Skeletal muscle satellite cell (primary cell): Measurements from ENCODE around the gene EIF1AX.
"Not testable (repeated sequence)": the region's sequence is repeated elsewhere in the genome, so short reads cannot be mapped to it uniquely, and the experiment has no call there.

Experiments
- H3K27me3 ChIP-seq: 2 replicates; pipeline ENCODE4 v1.7.0; 2013; ENCODE audit warnings: low read length; ENCODE audit not compliant: control insufficient read depth, insufficient read depth
- H3K36me3 ChIP-seq: 2 replicates; pipeline ENCODE4 v1.7.0; 2013; ENCODE audit warnings: mild to moderate bottlenecking, control low read depth, low read length; ENCODE audit not compliant: insufficient read depth
- H3K4me1 ChIP-seq: 2 replicates; pipeline ENCODE4 v1.7.0; 2013; ENCODE audit warnings: low read length; ENCODE audit not compliant: control insufficient read depth, insufficient read depth
- H3K4me2 ChIP-seq: 2 replicates; pipeline ENCODE4 v1.7.0; 2013; ENCODE audit warnings: mild to moderate bottlenecking, low read length
- H3K4me3 ChIP-seq: 2 replicates; pipeline ENCODE4 v1.7.0; 2013; ENCODE audit warnings: low read length
- H3K9ac ChIP-seq: 2 replicates; pipeline ENCODE4 v1.7.0; 2013; ENCODE audit warnings: mild to moderate bottlenecking, low read depth, low read length, moderate library complexity
- H3K9me3 ChIP-seq: replicated peaks from 2 replicates; pipeline ENCODE4 v1.7.0; 2013; ENCODE audit warnings: mild to moderate bottlenecking, control low read depth, low read length

The EIF1AX gene

DNA sequence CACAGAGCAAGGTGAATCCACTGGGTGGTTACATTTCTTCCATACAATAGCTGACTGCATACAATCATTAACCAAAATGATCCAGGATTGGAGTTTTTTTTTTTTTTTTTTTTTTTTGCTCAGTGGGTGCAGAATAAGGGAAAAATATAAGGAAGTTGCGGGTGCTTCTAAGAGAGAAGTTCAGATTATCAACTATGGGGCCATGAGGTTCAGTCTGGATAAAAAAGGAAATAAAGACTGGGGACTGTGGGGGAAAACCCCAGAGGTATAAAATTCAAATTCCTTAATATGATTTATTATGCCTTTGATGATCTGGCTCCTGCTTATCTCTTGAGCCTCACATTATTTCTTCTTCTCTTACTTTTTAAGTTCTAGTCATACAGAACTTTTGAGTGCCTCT is 5.9 kb upstream of the EIF1AX start:
- peaks cover 4% of the 10 kb centered on the region for H3K36me3 ChIP-seq
- H3K4me1 ChIP-seq = no peaks in the 10 kb centered on the region
- H3K9ac ChIP-seq = no peak overlapping the region
- no peak overlapping the region for H3K4me3 ChIP-seq
- H3K27me3 ChIP-seq = peaks cover 3% of the 10 kb centered on the region
- H3K9me3 ChIP-seq = no peaks in the 10 kb centered on the region
- H3K4me2 ChIP-seq = no peak overlapping the region

DNA sequence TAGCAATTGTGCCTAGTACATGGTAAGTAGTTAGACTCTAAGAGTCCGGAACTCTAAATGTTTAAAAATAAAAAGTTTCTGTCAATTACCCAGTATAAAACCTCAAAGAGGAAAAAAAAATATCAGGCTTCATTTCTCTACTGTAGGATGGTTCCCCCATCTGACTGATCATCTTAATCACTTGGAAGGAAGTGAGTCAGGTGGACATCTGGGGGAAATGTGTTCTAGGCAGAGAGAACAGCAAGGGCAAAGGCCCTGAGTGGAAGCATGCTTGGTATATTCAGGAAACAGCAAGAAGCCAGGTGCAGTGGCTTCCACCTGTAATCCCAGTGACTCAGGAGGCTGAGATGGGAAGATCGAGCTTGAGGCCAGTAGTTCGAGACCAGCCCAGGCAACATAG is 2.9 kb upstream of the EIF1AX start:
- H3K4me2 ChIP-seq = no peak overlapping the region
- no peak overlapping the region for H3K4me3 ChIP-seq
- H3K9ac ChIP-seq = no peak overlapping the region
- H3K27me3 ChIP-seq = no peaks in the 10 kb centered on the region
- no peaks in the 10 kb centered on the region for H3K9me3 ChIP-seq
- no peaks in the 10 kb centered on the region for H3K36me3 ChIP-seq
- H3K4me1 ChIP-seq = peaks cover 9% of the 10 kb centered on the region

DNA sequence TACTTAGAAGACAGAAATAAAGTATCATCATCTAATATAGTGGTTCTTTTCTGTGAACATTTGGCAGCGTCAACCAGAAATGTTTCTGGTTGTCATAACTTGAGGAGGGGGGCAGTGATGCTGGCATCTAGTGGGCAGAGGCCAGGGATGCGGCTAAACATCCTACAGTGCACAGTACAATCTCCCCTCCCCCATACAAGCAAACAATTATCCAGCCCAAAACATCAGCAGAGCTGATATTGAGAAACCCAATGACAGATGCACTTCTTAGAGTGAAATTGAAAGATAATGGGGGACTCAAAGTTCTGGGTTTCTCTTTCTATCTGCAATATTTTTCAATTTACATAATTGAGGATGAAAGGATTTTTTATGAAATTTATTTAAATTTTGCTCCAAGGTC is 1.9 kb upstream of the EIF1AX start:
- H3K9me3 ChIP-seq = no peaks in the 10 kb centered on the region
- peaks cover 6% of the 10 kb centered on the region for H3K36me3 ChIP-seq
- no peak overlapping the region for H3K4me2 ChIP-seq
- H3K27me3 ChIP-seq = no peaks in the 10 kb centered on the region
- no peak overlapping the region for H3K9ac ChIP-seq
- no peak overlapping the region for H3K4me3 ChIP-seq
- peaks cover 15% of the 10 kb centered on the region for H3K4me1 ChIP-seq

DNA sequence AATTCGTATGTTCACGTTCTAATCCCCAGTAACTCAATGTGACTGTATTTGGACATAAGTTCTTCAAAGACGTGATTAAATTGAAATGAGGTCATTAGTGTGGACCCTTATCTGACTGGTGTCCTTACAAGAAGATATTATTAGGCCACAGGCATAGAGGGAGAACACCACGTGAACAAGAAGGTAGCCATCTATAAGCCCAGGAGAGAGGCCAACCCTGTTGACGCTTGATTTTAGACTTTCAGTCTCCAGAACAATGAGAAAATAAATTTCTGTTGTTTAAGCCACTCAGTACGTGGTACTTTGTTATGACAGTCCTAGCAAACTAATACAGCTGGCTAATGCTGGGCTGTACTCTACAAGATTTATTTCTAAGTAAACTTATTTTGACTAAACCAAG is 1.5 kb upstream of the EIF1AX start:
- no peak overlapping the region for H3K9ac ChIP-seq
- H3K4me2 ChIP-seq = no peak overlapping the region
- peaks cover 15% of the 10 kb centered on the region for H3K4me1 ChIP-seq
- H3K36me3 ChIP-seq = peaks cover 6% of the 10 kb centered on the region
- H3K9me3 ChIP-seq = no peaks in the 10 kb centered on the region
- H3K4me3 ChIP-seq = no peak overlapping the region
- H3K27me3 ChIP-seq = no peaks in the 10 kb centered on the region

GRCh38 chrX:20140420-20140819 is 1.2 kb downstream of the EIF1AX start:
- Histone ChIP-seq H3K9me3 (no peaks in the 10 kb centered on the region), H3K9ac (peak overlapping the region; percentile 97), H3K27me3 (no peaks in the 10 kb centered on the region), H3K4me1 (peaks cover 15% of the 10 kb centered on the region), H3K4me2 (peak overlapping the region; percentile 68), H3K36me3 (peaks cover 22% of the 10 kb centered on the region), H3K4me3 (peak overlapping the region; percentile 94)

DNA sequence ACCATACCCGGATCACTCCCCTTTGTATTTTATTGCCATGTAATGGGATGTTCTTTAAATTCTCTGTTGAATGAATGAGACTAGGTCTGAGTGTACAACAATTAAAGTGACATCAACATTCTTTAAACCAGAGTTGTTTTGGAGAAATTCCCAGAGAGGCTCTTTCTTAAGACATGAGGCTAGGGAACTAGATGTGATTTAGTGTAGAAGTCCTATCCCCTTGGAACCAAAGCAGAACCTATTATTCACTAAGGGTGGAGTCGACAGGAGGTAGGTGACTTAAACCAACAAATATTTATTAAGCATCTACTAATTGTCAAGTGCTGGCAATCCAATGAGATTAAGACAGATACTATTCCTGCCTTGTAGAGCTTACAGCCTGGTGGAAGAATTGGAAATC is 1.7 kb downstream of the EIF1AX start:
- H3K4me2 ChIP-seq = peak overlapping the region; percentile 68
- no peaks in the 10 kb centered on the region for H3K9me3 ChIP-seq
- H3K4me3 ChIP-seq = peak overlapping the region; percentile 94
- H3K9ac ChIP-seq = peak overlapping the region; percentile 97
- no peaks in the 10 kb centered on the region for H3K27me3 ChIP-seq
- H3K4me1 ChIP-seq = peaks cover 15% of the 10 kb centered on the region
- peaks cover 27% of the 10 kb centered on the region for H3K36me3 ChIP-seq

DNA sequence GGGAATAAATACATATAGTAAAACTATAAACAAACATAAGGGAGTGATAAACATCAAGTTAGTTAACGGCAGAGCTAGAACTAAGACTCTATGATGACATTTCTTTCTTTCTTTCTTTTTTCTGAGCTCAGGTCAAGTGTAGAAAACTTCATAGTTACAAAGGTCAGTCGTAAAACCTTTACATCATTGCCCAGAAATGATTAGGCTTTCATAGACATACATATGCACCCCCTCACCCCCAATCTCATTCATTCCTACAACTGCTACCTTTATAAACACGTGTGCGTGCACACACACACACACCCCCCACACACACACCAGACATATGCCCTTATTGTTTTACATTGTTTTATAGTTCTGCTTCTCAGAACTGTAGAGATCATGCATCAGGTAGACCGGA is 5.7 kb downstream of the EIF1AX start:
- H3K4me1 ChIP-seq = peaks cover 15% of the 10 kb centered on the region
- no peak overlapping the region for H3K9ac ChIP-seq
- H3K27me3 ChIP-seq = no peaks in the 10 kb centered on the region
- H3K36me3 ChIP-seq = peaks cover 60% of the 10 kb centered on the region
- no peaks in the 10 kb centered on the region for H3K9me3 ChIP-seq
- H3K4me2 ChIP-seq = no peak overlapping the region
- H3K4me3 ChIP-seq = no peak overlapping the region

GRCh38 chrX:20132666-20133065 is 9.0 kb downstream of the EIF1AX start:
- Histone ChIP-seq H3K9me3 (no peaks in the 10 kb centered on the region), H3K36me3 (peaks cover 71% of the 10 kb centered on the region), H3K4me2 (no peak overlapping the region), H3K4me1 (no peaks in the 10 kb centered on the region), H3K4me3 (no peak overlapping the region), H3K9ac (no peak overlapping the region), H3K27me3 (no peaks in the 10 kb centered on the region)

- H3K27me3 ChIP-seq = no peaks in the 10 kb centered on the region
- H3K9me3 ChIP-seq = no peaks in the 10 kb centered on the region
- H3K9ac ChIP-seq = no peak overlapping the region
- H3K4me3 ChIP-seq = no peak overlapping the region
- H3K4me2 ChIP-seq = no peak overlapping the region
- no peaks in the 10 kb centered on the region for H3K4me1 ChIP-seq
- H3K36me3 ChIP-seq = peaks cover 58% of the 10 kb centered on the region
These were observed 11.3 kb downstream of the EIF1AX start for GRCh38 chrX:20130357-20130756.

DNA sequence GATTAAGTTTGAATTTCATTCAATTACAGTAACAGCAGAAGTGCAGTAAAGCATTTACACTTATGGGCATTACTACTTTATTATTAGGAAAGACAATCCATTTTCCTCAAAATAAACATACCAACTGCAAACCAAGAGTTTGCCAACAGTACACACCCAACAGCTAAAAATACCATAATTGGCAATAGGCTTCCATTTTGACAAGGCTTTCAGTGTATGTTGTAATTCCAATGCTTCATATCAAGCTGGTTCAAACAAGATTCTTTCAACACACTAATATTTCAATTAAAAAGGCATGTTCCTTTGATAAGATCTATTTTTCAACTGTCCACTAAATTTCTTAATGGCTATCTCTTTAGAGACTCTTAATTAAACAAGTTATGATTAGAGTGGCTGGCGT is 12.1 kb downstream of the EIF1AX start:
- H3K27me3 ChIP-seq = no peaks in the 10 kb centered on the region
- H3K9ac ChIP-seq = no peak overlapping the region
- H3K36me3 ChIP-seq = peaks cover 59% of the 10 kb centered on the region
- no peaks in the 10 kb centered on the region for H3K4me1 ChIP-seq
- no peaks in the 10 kb centered on the region for H3K9me3 ChIP-seq
- no peak overlapping the region for H3K4me3 ChIP-seq
- no peak overlapping the region for H3K4me2 ChIP-seq

DNA sequence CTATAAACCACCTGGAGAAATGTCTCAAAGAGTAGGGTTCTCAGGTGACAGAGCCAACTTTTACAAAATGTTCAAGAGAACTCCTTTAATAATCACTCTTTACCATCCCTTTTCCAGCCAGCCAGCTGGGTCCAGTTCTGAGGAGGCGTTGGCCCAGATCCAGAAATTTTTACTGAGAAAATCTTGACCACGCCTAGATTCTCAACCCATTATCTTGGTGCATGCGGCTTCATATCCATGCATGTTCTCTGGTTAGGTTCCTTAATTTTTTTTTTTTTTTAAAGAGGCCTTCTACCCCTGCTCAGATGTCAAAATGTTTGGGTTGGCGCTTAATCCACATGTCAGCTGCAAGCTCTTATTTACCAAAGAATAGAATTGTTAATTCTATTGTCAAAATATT is 13.0 kb downstream of the EIF1AX start:
- Histone ChIP-seq H3K9me3 (no peaks in the 10 kb centered on the region), H3K4me2 (no peak overlapping the region), H3K4me1 (no peaks in the 10 kb centered on the region), H3K9ac (no peak overlapping the region), H3K4me3 (no peak overlapping the region), H3K27me3 (no peaks in the 10 kb centered on the region), H3K36me3 (peaks cover 62% of the 10 kb centered on the region)

GRCh38 chrX:20127440-20127839 is 14.2 kb downstream of the EIF1AX start:
- not testable (repeated sequence) for H3K4me3 ChIP-seq, H3K9me3 ChIP-seq, H3K4me1 ChIP-seq, H3K9ac ChIP-seq, H3K27me3 ChIP-seq, H3K4me2 ChIP-seq
- H3K36me3 ChIP-seq = peaks cover 49% of the 10 kb centered on the region
